DMS153 treated with DMSO at 0.1 percent for 48 hours (cell line): ENCODE data around the gene SCAPER.

Experiments used
- DNase-seq: peaks from one replicate; lab custom pipeline; 2025; ENCODE audit not compliant: unreplicated experiment; lab: John Stamatoyannopoulos, UW

SCAPER gene

GRCh38 chr15:76377751-76378150 lies 527.4 kb downstream of the SCAPER start:
- DNase-seq = no peak

DNA sequence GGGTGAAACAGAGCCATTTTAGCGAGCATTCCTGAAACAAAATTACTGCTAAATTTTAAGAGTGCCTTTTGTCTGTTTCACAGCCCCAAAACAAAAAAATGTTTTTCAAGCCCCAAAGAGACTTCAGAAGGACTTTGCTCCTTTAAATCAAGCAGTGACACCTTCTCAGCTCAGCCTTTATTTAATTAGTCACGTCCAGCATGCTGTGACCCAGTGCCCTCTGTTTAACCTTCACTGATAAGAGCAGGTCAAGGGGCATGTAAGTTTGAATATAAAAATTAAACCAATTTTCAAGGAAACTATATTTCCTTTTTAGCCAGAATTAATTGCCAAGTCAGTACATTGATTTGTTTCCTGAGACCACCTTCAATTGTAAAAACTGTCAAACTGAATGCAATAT lies 527.9 kb downstream of the SCAPER start:
- DNase-seq = no peak

DNA sequence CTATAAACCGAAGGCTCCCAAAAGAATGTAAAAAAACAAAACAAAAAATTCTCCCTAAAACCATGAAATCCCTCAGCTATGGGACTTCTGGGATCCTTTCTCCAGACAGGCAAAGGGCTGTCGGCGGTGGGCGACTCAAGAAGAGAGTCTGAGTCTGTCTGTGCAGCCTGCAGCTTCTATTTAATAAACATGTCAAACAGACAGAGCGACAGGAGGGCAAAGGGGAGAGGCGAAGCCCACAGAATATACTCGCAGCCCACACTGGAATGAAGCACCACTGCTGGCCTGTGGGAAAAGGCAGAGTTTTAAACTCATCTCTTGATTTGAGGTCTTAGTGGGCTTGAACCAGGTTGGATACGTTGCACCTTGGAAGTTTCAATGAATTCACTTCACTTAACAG lies 528.3 kb downstream of the SCAPER start:
- DNase-seq = no peak

GRCh38 chr15:76376029-76376428 lies 529.1 kb downstream of the SCAPER start:
- DNase-seq = no peak

DNA sequence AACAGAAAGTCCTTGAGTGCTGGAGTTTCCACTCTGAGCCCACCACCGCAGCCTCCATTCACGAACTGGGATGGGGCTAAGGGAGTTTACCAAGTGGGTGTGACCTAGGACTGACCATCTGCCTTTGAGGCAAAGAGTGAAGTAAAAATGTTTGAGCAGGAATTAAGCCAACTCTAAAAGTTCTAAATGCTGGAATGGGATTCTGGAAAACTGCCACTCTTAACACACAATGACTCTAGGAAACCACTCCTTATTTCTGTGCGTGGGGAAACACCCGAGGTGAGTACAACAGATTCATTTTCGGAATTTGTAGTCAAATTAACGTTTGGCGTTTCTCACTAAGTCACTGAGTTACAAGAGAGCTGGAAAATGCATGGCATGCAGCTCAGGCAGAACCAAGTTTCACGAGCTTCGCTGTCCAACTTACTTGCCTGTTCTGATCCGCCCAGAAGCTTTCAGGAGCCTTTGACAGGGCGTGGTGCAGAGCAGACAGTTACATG lies 537.0 kb downstream of the SCAPER start:
- no peak for DNase-seq

DNA sequence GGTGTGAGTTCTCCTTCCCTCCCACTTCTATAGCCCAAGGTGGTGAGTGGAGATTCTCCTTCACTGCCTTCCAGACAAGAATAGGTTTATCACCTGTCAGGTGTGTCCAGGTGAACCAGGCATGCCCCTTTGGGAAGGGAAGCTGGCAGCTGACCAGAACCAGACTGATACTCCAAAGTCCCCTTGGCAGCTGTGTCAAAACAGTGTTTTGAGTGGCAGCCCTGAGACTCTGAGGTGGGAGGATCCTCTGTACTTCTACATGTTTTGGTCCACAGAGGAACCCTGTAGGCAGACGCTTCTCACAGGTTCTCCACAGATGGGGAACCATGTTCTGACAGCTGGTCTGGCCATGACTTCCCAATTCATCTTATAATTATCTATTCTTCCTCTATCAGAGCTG lies 538.4 kb downstream of the SCAPER start:
- DNase-seq = no peak

DNA sequence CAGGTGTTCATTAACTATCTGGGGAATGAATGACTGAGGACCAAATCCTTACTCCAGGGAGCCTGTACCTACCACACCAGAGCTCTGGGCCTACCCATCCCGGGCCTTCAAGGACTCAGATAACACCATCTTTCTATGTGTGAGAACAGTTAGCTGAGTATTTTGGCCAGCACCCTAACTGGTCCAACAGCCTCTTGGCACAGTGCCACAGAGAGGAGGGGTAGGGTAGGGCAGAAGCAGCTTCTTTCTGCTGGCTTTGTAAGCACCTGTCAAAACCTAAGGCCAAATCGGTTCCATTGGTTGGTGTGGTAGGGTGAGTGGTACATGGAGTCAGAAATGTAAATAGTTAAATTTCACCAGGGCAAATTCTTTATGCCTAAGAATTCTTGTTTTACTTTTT lies 541.9 kb downstream of the SCAPER start:
- no peak for DNase-seq

DNA sequence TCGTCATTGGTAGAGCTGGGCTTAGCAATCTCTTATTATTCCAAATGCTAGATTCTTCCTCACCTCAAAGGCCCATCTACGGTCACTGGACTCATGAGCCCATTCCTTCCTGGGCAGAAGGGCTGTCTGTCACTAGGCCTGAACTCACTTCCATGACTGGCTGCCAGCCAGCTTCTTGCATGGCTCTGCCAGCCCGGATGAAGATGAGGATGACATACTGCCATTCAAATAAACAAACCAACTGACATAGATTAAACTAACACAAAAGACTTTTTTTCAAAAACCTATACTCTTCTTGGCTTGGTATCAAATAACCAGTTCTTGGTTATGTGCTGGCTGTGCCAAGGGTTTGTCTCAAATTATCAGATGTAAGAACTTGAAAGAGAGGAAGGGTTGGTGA lies 544.7 kb downstream of the SCAPER start:
- no peak for DNase-seq

DNA sequence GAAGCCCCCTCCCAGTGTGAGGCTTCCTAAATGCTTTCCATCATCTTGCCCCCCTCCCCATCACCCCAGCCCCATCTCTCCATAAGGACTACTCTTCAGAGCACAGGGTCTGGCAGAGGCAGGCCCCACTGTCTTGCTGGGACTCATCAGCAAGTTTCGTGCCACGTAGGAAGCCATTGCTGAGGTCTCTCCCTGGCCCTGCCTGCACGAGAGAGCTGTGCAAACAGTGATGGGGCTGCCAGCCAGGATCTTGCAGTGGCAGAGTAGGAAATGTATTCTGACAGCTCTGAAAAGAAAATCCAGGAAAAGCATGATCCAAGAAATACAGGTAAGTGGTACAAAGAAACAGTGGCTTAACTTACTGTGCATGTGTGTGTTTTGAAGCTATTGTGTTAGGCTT lies 546.0 kb downstream of the SCAPER start:
- DNase-seq = no peak

DNA sequence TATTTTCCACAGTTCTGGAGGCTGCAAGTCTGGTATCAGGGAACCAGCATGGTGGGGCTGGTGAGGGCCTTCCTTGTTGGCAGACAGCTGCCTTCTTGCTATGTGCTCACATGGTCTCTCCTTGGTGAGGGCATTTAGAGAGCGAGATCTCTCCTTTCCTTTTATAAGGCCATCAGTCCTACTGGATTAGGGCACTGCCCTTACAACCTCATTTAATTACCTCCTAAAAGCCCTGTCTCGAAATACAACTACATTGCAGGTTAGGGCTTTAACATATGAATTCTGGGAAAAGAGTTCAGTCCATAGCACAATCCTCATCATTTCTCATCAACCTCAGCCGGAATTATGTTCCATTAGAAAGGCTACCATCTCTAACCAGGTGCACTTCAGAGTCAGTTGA lies 546.7 kb downstream of the SCAPER start:
- no peak for DNase-seq

DNA sequence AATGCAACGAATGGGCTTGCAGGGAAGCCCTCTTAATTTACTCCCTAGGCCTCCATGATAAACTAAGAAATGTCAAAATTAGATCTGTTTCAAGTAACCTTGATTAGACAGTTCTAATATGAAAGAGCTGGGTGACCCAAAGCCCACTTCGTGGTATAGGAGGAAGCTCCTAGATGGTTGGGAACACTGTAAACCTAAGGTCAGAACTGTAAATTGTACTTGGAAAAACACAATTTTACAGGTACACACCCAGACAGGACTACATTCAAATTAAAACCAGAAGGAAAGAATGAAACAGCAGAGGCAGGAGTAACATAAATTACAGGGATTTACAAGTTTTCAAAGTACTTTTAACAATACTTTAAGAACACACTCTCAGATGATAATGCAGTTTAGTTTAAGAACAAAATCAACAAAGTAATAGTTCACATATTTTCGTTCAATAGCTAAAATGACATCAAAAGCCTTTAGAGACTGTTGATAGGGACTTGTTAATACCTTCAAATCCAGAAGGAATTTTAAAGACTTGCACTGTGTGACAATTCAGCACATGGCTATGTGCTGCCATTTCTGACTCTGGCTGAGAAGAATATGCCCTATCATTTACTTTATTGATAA lies 550.2 kb downstream of the SCAPER start:
- no peak for DNase-seq

GRCh38 chr15:76353903-76354302 lies 551.2 kb downstream of the SCAPER start:
- DNase-seq = no peak

DNA sequence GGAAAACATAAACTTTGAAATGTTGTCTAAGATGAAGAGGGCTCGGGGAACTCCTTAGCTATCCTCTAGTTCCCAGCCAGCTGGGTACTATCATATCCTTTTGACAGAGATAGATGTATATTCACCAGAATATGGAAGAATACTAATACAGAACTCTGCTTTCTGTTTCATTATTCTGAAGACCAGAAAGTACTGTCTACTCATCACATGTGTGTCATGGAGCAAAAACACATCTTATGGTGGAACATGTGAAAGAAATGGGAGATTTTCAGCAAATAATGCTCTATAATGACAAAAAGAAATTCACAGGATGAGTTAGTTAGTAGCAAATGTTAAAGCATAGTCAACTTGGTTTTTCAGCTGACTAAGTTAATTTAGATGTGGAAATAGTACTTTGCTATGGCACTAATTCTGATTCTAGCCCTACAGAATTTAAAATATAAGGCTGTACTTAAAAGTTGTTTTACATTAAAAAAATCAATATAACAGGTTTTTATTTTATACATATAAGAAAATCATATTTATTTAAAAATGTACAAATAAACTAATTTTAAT lies 552.0 kb downstream of the SCAPER start:
- no peak for DNase-seq

- DNase-seq = no peak
Measured at GRCh38 chr15:76349301-76350070, 555.7 kb downstream of the SCAPER start.

DNA sequence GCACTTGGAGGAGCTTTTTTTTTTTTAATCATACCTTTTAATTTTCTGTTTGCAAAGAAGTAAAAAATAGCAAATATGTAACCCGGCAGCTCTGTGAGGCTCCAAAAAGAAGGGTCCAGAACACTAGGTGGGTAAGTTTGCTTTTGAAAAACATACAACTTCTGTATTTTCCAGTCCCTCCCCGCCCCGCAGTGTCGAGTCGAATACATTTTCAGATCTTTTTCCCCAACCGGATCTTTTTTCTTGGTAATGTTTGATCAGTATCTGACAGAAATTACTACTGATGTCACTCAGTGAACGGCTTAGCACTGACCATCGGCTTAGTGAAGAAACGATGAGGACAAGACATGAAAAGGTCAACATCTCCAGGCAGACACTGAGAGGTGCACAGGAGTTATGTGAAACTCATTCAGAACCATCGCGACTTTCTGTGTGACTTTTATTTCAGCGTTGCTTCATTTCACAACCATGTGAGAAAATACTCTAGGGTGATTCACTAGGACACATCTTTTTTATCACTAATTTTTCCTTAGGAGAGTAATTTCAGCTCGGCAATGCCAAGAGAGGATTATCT lies 557.6 kb downstream of the SCAPER start:
- no peak for DNase-seq

DNA sequence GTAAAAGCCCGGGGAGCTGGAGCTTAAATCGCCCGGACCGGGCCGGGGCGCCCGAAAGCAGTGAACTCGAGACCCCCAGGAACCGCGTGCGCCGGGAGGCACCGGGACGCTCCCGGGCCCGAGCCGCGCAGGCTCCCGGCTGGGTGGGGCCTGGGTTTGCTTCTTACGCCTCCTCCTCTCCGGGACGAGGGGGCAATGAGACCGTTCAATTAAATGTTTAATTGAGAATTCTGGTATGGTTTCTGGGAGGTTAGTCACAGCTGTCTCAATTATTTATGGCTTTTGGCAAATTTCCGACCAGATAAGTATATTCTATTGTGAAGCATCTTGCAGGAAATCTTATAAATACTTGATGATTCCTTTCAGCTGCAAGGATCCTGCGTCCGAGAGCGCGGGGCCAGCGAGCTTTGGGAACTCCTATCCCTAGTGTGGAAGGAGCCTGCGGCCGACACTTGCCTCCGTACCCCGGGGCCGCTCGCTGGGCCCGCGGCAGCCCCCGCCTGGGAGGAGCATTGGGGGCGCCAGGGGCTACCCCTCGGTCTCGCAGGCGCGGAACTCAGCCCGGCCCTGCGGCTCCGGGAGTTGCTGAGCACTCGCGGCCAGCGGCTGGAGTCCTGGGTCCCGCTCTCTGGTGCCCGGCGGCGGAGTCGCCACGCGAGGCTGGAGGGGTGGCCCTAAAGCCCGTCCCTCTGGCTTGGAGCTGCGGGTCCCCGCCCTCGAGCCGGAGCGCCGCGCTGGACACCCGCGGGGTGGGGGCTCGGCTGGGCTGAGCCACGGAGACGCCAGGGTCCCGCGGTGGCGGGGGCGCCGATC lies 558.3 kb downstream of the SCAPER start:
- DNase-seq = no peak

- no peak for DNase-seq
Measured at GRCh38 chr15:76345880-76346668, 559.1 kb downstream of the SCAPER start.

DNA sequence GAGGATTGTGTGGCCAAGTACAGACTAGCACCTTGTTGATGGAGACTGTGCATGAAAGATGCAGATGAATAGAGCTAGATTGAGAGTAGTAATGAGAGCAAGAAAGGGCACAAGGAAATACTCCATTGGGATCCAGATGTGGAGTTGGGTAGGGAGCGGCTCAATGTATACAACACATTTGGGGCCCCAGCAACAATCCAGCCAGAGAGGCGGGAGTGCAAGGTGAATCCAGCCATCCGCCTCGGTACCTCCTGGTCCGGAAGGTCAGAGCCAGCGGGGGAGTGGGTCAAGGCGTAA lies 559.6 kb downstream of the SCAPER start:
- no peak for DNase-seq

GRCh38 chr15:76344893-76345582 lies 560.1 kb downstream of the SCAPER start:
- no peak for DNase-seq
